ENCODE data around the gene CX3CL1. TPM values are rescaled to one million over a fixed set of nuclear protein-coding genes. Genes with fewer than 3 reads are reported as not detected.

CX3CL1 gene
- total and polyA plus RNA-seq, 10 of the 15 experiments (the other 5 are each of a cell fraction or from before 2014, with no cell fraction given): 0.03 to 1.2 (median 0.46) TPM

DNA sequence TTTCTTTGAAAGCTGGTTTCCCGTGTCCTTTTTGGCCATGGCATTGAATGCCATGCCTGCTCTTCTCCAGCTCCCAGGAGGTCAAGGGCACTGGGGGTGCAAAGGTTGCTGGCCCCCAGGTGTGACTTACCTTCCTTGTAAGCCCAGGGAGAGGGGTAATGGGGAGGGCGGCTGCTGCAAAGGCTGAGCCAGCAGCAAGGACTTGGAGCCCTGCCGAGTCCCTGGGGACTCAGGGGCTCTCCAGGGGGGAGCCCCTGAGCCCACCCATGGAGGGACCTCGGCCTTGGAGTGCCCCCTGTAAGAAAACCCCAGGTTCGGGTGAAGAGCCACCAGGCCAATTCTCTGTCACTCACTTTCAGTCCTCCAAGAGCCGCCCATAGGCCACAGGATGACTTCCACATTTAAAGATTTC is 19.6 kb upstream of the CX3CL1 start (continued):
- TF ChIP-seq, protein P1, sequence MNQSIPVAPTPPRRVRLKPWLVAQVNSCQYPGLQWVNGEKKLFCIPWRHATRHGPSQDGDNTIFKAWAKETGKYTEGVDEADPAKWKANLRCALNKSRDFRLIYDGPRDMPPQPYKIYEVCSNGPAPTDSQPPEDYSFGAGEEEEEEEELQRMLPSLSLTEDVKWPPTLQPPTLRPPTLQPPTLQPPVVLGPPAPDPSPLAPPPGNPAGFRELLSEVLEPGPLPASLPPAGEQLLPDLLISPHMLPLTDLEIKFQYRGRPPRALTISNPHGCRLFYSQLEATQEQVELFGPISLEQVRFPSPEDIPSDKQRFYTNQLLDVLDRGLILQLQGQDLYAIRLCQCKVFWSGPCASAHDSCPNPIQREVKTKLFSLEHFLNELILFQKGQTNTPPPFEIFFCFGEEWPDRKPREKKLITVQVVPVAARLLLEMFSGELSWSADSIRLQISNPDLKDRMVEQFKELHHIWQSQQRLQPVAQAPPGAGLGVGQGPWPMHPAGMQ (IDR thresholded peaks at IDR 0.05; ENCODE audit: borderline replicate concordance): no peak
- TF ChIP-seq RB1 (IDR thresholded peaks at IDR 0.05; ENCODE audit: borderline replicate concordance): no peak
- no peak for TF ChIP-seq SUZ12 (IDR thresholded peaks at IDR 0.05; ENCODE audit: unreplicated experiment)
- TF ChIP-seq FOS (IDR thresholded peaks at IDR 0.05; ENCODE audit: borderline replicate concordance, extremely low read depth, insufficient read length): no peak

DNA sequence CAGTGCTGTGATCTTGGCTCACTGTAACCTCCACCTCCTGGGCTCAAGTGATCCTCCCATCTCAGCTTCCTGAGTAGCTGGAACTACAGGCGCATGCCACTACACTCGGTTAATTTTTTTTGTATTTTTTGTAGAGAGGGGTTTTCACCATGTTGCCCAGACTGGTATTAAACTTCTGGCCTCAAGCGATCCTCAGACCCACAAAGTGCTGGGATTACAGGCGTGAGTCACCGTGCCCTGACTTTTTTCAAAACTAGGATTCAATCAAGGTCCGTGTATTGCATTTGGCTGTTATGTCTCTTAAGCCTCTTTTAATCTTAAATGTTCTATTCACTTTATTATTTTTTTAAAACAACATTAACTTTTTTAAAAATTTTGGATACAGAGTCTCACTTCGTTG is 18.0 kb upstream of the CX3CL1 start:
- POLR2A ChIA-PET: interaction anchor here (0.6 kb wide), 1 partner anchor 88 kb away, joined by 10 read pairs; no protein-coding TSS in a partner anchor
- no TSS peak for BruUV-seq (replicated peaks)
- no peaks in the 10 kb centered on the region for H3K36me3 ChIP-seq (ENCODE audit: control insufficient read depth in 2 of 2, insufficient read depth in 2 of 2, low read length in 1 of 2)
- intact Hi-C loops (cut with micrococcal nuclease; ENCODE audit: unreplicated experiment): no loop called here
- no peaks in the 10 kb centered on the region for H3K79me2 ChIP-seq (ENCODE audit: control insufficient read depth, insufficient read depth, low read length)
- H3K9ac ChIP-seq (ENCODE audit: control insufficient read depth, insufficient read depth, low read length): no peak overlapping the region
- no peak overlapping the region for H3K27ac ChIP-seq (ENCODE audit: control insufficient read depth, insufficient read depth)
- H3K4me3 ChIP-seq: no peak overlapping the region
- H3K4me2 ChIP-seq (ENCODE audit: control insufficient read depth, insufficient read depth): no peak overlapping the region
- FAIRE-seq (no peak), DNase-seq (ENCODE audit: low read depth, low spot score) (no peak), ATAC-seq (no peak)
- in situ Hi-C loops (cut with MboI): no loop called here
- no peaks in the 10 kb centered on the region for H4K20me1 ChIP-seq (ENCODE audit: control insufficient read depth, insufficient read depth)
- peaks cover 32% of the 10 kb centered on the region for H3K4me1 ChIP-seq (ENCODE audit: control insufficient read depth, insufficient read depth, low read length)
- no peaks in the 10 kb centered on the region for H3K9me3 ChIP-seq (replicated peaks; ENCODE audit: control insufficient read depth, insufficient read depth, low read length)
- H3K27me3 ChIP-seq (replicated peaks in 1 of 2; ENCODE audit: control insufficient read depth in 2 of 2, insufficient read depth in 2 of 2, low read length in 1 of 2): no peaks in the 10 kb centered on the region
- 76% methylated on average over 7 of the region's 7 CpGs for WGBS (ENCODE audit: insufficient coverage, insufficient replicate concordance, low lambda C conversion rate, missing lambda C conversion rate)
- SMC1A ChIA-PET (ENCODE audit: uncharacterized antibody, unreplicated experiment): interaction anchor here (0.9 to 3.0 kb wide), 5 partner anchors 23 to 59 kb away, joined by 3 to 14 read pairs (median 3); no protein-coding TSS in a partner anchor
- H2AFZ ChIP-seq (ENCODE audit: control insufficient read depth, low read depth, low read length): no peak overlapping the region
- RAD21 ChIA-PET (ENCODE audit: unreplicated experiment): interaction anchor here (1.1 to 3.5 kb wide), 2 partner anchors 14 to 51 kb away, joined by 3 to 15 read pairs; no protein-coding TSS in a partner anchor
- CTCF ChIA-PET: interaction anchor here (3.1 kb wide), 1 partner anchor 63 kb away, joined by 14 read pairs; no protein-coding TSS in a partner anchor
- TF ChIP-seq, protein P1 (IDR thresholded peaks at IDR 0.05; ENCODE audit: borderline replicate concordance): no peak
- no peak for TF ChIP-seq BHLHE40 (IDR thresholded peaks at IDR 0.05; ENCODE audit: borderline replicate concordance in 1 of 2, low read depth in 2 of 2, low read length in 1 of 2)
- TF ChIP-seq NFXL1 (IDR thresholded peaks at IDR 0.05; ENCODE audit: borderline replicate concordance): no peak
- no peak for TF ChIP-seq RUNX3 (IDR thresholded peaks at IDR 0.05; ENCODE audit: low read length)
- TF ChIP-seq RCOR1 (conservative IDR thresholded peaks at IDR 0.05; ENCODE audit: low read depth, low read length): no peak
- TF ChIP-seq EGR1 (IDR thresholded peaks at IDR 0.05; ENCODE audit: borderline replicate concordance in 1 of 2, low read depth in 2 of 2, low read length in 2 of 2): no peak
- no peak for TF ChIP-seq ATF7 (IDR thresholded peaks at IDR 0.05; ENCODE audit: low read depth)
- TF ChIP-seq, protein P2, sequence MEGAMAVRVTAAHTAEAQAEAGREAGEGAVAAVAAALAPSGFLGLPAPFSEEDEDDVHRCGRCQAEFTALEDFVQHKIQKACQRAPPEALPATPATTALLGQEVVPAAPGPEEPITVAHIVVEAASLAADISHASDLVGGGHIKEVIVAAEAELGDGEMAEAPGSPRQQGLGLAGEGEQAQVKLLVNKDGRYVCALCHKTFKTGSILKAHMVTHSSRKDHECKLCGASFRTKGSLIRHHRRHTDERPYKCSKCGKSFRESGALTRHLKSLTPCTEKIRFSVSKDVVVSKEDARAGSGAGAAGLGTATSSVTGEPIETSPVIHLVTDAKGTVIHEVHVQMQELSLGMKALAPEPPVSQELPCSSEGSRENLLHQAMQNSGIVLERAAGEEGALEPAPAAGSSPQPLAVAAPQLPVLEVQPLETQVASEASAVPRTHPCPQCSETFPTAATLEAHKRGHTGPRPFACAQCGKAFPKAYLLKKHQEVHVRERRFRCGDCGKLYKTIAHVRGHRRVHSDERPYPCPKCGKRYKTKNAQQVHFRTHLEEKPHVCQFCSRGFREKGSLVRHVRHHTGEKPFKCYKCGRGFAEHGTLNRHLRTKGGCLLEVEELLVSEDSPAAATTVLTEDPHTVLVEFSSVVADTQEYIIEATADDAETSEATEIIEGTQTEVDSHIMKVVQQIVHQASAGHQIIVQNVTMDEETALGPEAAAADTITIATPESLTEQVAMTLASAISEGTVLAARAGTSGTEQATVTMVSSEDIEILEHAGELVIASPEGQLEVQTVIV (IDR thresholded peaks at IDR 0.05; ENCODE audit: borderline replicate concordance, partially characterized antibody): no peak
- TF ChIP-seq EZH2 (IDR thresholded peaks at IDR 0.05; ENCODE audit: borderline replicate concordance, control insufficient read depth, low read depth, low read length): no peak
- TF ChIP-seq SREBF2 (IDR thresholded peaks at IDR 0.05; ENCODE audit: low read length): no peak
- no peak for TF ChIP-seq JUND (IDR thresholded peaks at IDR 0.05; ENCODE audit: low read depth, low read length)
- TF ChIP-seq RAD51 (IDR thresholded peaks at IDR 0.05): no peak
